HepG2 (cell line): ENCODE results near the gene SRP68. TPM values are rescaled to one million over a fixed set of nuclear protein-coding genes. Genes with fewer than 3 reads are reported as not detected.

Experiments
- AGO1 ChIP-seq: fragments of 200-400 bp; formaldehyde crosslinking; IDR thresholded peaks from 2 replicates; pipeline ENCODE4 v1.6.1; 2017; ENCODE audit warnings: mild to moderate bottlenecking, low read depth, low read length, moderate library complexity; ENCODE audit not compliant: poor library complexity, severe bottlenecking
- CAMTA2 ChIP-seq: sonication (generic); formaldehyde crosslinking; IDR thresholded peaks from 2 replicates; pipeline ENCODE4 v1.4.0; 2020; ENCODE audit warnings: mild to moderate bottlenecking, missing genetic modification reagents, borderline replicate concordance
- DR1 ChIP-seq: sonication (generic); formaldehyde crosslinking; IDR thresholded peaks from 2 replicates; pipeline ENCODE4 v1.8.0; 2021; ENCODE audit warnings: mild to moderate bottlenecking, missing genetic modification reagents, inconsistent platforms
- FOXM1 ChIP-seq: sonication (generic); formaldehyde crosslinking; IDR thresholded peaks from 2 replicates; pipeline ENCODE4 v1.5.0; 2020; ENCODE audit warnings: missing genetic modification reagents
- IKZF4 ChIP-seq: sonication (generic); formaldehyde crosslinking; IDR thresholded peaks from 2 replicates; pipeline ENCODE4 v1.5.1; 2020; ENCODE audit warnings: borderline replicate concordance, mild to moderate bottlenecking, low read depth, missing genetic modification reagents; ENCODE audit errors: not compliant biosample characterization
- JUND ChIP-seq: sonication (generic); formaldehyde crosslinking; IDR thresholded peaks from 2 replicates; pipeline ENCODE4 v1.8.0; 2022; ENCODE audit warnings: mild to moderate bottlenecking, missing genetic modification reagents
- LCORL ChIP-seq, 2 experiments: fragments of 450-650 bp in 1 of 2; sonication (generic) in 1 of 2; formaldehyde crosslinking in 1 of 2; IDR thresholded peaks; 2 replicates each; pipeline versions ENCODE4 v1.5.0 to v1.6.1; 2017 to 2020; ENCODE audit warnings: antibody characterized with exemption in 1 of 2, missing genetic modification reagents in 1 of 2
- TRIM22 ChIP-seq: fragments of 450-650 bp; IDR thresholded peaks from 2 replicates; pipeline ENCODE4 v1.6.1; 2017
- UBTF ChIP-seq: sonication (generic); formaldehyde crosslinking; IDR thresholded peaks from 2 replicates; pipeline ENCODE4 v1.4.0; 2020; ENCODE audit warnings: mild to moderate bottlenecking, missing genetic modification reagents
- ZBTB33 ChIP-seq: sonication (generic); formaldehyde crosslinking; IDR thresholded peaks from 2 replicates; pipeline ENCODE4 v1.4.0; 2020; ENCODE audit warnings: missing genetic modification reagents
- ZC3H13 ChIP-seq: sonication (generic); formaldehyde crosslinking; IDR thresholded peaks from 2 replicates; pipeline ENCODE4 v1.8.1; 2023; ENCODE audit warnings: mild to moderate bottlenecking, missing genetic modification reagents, moderate library complexity
- ZNF337 ChIP-seq: sonication (generic); formaldehyde crosslinking; IDR thresholded peaks from 2 replicates; pipeline ENCODE4 v1.5.1; 2020; ENCODE audit warnings: missing genetic modification reagents, low read depth, mild to moderate bottlenecking, borderline replicate concordance
- ZNF441 ChIP-seq: sonication (generic); formaldehyde crosslinking; IDR thresholded peaks from 2 replicates; pipeline ENCODE4 v1.7.0; 2021; ENCODE audit warnings: missing genetic modification reagents, borderline replicate concordance
- ZNF879 ChIP-seq: sonication (generic); formaldehyde crosslinking; IDR thresholded peaks from 2 replicates; pipeline ENCODE4 v1.8.1; 2023; ENCODE audit warnings: missing genetic modification reagents
- polyA plus RNA-seq, 8 experiments: library from polyadenylated mRNA; depleted of rRNA in 3 of 8; stranded (reverse) in 7 of 8; unstranded in 1 of 8; fragments of >200 nt; fragmentation: Illumina TruSeq in 4 of 8; extraction: Trizol in 4 of 8; gene quantifications; 2 replicates each; pipeline versions ENCODE4 v1.2.1 to v1.2.3, GENCODE V29; 2011 to 2016; ENCODE audit warnings: low read depth in 4 of 8, missing spikeins in 1 of 8, mixed read lengths in 1 of 8; ENCODE audit not compliant: insufficient read depth in 1 of 8
- total RNA-seq, 5 experiments: library from RNA; depleted of rRNA; stranded (reverse); fragments of >200 nt; fragmentation: Illumina TruSeq; extraction: Trizol; gene quantifications; 2 replicates each; pipeline ENCODE4 v1.2.3, GENCODE V29; 2016; ENCODE audit warnings: low read depth in 1 of 5
- TF ChIP-seq, protein P1 (sequence below): sonication (generic); formaldehyde crosslinking; IDR thresholded peaks from 2 replicates; pipeline ENCODE4 v1.5.1; 2020; ENCODE audit warnings: missing genetic modification reagents, mild to moderate bottlenecking, borderline replicate concordance
- TF ChIP-seq, protein P2 (sequence below): sonication (generic); formaldehyde crosslinking; IDR thresholded peaks from 2 replicates; pipeline ENCODE4 v1.5.1; 2020; ENCODE audit warnings: mild to moderate bottlenecking, missing genetic modification reagents, moderate library complexity
- TF ChIP-seq, protein P3 (sequence below): sonication (generic); formaldehyde crosslinking; IDR thresholded peaks from 2 replicates; pipeline ENCODE4 v1.4.0; 2020; ENCODE audit warnings: mild to moderate bottlenecking, missing genetic modification reagents

SRP68 gene
- total and polyA plus RNA-seq, 2 of the 13 experiments (the other 11 are each of a cell fraction or from before 2014, with no cell fraction given), result 39.8 to 74.3 TPM

GRCh38 chr17:76104140-76104895, 32.0 kb upstream of the SRP68 start (continued):
- TF ChIP-seq, protein P1, sequence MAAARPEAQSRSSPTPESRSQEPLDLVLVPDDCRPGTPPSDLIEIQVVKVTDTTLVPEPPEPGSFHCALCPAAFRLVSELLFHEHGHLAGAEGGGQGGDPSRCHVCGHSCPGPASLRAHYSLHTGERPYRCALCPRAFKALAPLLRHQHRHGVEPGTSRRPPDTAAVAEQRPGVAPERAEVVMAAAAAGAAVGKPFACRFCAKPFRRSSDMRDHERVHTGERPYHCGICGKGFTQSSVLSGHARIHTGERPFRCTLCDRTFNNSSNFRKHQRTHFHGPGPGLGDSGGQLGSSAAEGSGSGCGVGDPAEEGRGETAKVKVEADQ, result 0 out of 2 replicates have a peak, but pooled peaks have one; percentile 9
- peak; percentile 20; the same call in 1 of the 2 replicates for TF ChIP-seq JUND
- TF ChIP-seq UBTF (CRISPR knock-in tag), result no peak
- TF ChIP-seq TRIM22, result no peak
- TF ChIP-seq, protein P2, sequence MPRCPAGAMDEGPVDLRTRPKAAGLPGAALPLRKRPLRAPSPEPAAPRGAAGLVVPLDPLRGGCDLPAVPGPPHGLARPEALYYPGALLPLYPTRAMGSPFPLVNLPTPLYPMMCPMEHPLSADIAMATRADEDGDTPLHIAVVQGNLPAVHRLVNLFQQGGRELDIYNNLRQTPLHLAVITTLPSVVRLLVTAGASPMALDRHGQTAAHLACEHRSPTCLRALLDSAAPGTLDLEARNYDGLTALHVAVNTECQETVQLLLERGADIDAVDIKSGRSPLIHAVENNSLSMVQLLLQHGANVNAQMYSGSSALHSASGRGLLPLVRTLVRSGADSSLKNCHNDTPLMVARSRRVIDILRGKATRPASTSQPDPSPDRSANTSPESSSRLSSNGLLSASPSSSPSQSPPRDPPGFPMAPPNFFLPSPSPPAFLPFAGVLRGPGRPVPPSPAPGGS (CRISPR knock-in tag), result peak; percentile 72
- peak; percentile 51; the same call in 1 of the 2 replicates for TF ChIP-seq ZBTB33
- 0 out of 2 replicates have a peak, but pooled peaks have one; percentile 55 for TF ChIP-seq ZNF879
- TF ChIP-seq ZC3H13 (CRISPR knock-in tag), result peak; percentile 74
- TF ChIP-seq ZNF441, result peak; percentile 11
- peak; percentile 20 for TF ChIP-seq IKZF4
- 0 out of 2 replicates have a peak, but pooled peaks have one; percentile 67 for TF ChIP-seq CAMTA2 (CRISPR knock-in tag)
- TF ChIP-seq AGO1, result peak; percentile 75
- TF ChIP-seq ZNF337 (CRISPR knock-in tag), result 0 out of 2 replicates have a peak, but pooled peaks have one; percentile 73
- TF ChIP-seq, protein P3, sequence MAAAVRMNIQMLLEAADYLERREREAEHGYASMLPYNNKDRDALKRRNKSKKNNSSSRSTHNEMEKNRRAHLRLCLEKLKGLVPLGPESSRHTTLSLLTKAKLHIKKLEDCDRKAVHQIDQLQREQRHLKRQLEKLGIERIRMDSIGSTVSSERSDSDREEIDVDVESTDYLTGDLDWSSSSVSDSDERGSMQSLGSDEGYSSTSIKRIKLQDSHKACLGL (CRISPR knock-in tag), result 0 out of 2 replicates have a peak, but pooled peaks have one; percentile 10
- no peak for TF ChIP-seq DR1
- no peak for TF ChIP-seq FOXM1 (CRISPR knock-in tag)
- TF ChIP-seq LCORL (IDR thresholded peaks at IDR 0.05), result no peak
- TF ChIP-seq LCORL (CRISPR knock-in tag; IDR thresholded peaks at IDR 0.05), result peak; percentile 50; the same call in 1 of the 2 replicates
